ENCODE results near the gene ATM. TPM values are rescaled to one million over a fixed set of nuclear protein-coding genes. Genes with fewer than 3 reads are reported as not detected.
"Not testable (repeated sequence)": the region's sequence is repeated elsewhere in the genome, so short reads cannot be mapped to it uniquely, and the experiment has no call there.

The ATM gene
- polyA plus RNA-seq, 1 donor from 2014 or later = 74.6 TPM

- Histone ChIP-seq H3K9me3 (ENCODE audit: low read length) (no peaks in the 10 kb centered on the region), H3K36me3 (ENCODE audit: insufficient read depth, low read length) (no peaks in the 10 kb centered on the region), H3K27ac (ENCODE audit: low read length) (no peak overlapping the region), H4K20me1 (ENCODE audit: insufficient read depth) (no peaks in the 10 kb centered on the region), H3K9ac (ENCODE audit: low read length) (no peak overlapping the region), H3K4me2 (ENCODE audit: low read length) (no peak overlapping the region), H3K79me2 (replicated peaks; ENCODE audit: insufficient read depth, low read length) (no peaks in the 10 kb centered on the region), H3K4me3 (ENCODE audit: low read length) (no peak overlapping the region), H3K27me3 (ENCODE audit: insufficient read depth, low read depth, low read length) (no peaks in the 10 kb centered on the region), H3F3A (ENCODE audit: insufficient read depth, low read length, poor library complexity, severe bottlenecking) (no peaks in the 10 kb centered on the region), H3K9me2 (ENCODE audit: insufficient read depth, low read length) (no peaks in the 10 kb centered on the region), H2AFZ (ENCODE audit: low read depth, low read length) (no peak overlapping the region)
- TF ChIP-seq CTCF (IDR thresholded peaks at IDR 0.05; ENCODE audit: poor library complexity, severe bottlenecking) (no peak), EZH2 (IDR thresholded peaks at IDR 0.05; ENCODE audit: borderline replicate concordance, insufficient read depth, low read length, poor library complexity, severe bottlenecking) (no peak), REST (IDR thresholded peaks at IDR 0.05; ENCODE audit: borderline replicate concordance) (no peak), SMC3 (conservative IDR thresholded peaks at IDR 0.05; ENCODE audit: poor library complexity) (no peak), RAD21 (conservative IDR thresholded peaks at IDR 0.05) (no peak), POLR2AphosphoS5 (IDR thresholded peaks at IDR 0.05) (no peak), EP300 (conservative IDR thresholded peaks at IDR 0.05; ENCODE audit: poor library complexity, severe bottlenecking) (no peak), MXI1 (conservative IDR thresholded peaks at IDR 0.05; ENCODE audit: poor library complexity, severe bottlenecking) (no peak), TAF1 (IDR thresholded peaks at IDR 0.05; ENCODE audit: low read depth) (no peak)
Observed at GRCh38 chr11:108405706-108406105, 182.8 kb downstream of the ATM start.

- no peaks in the 10 kb centered on the region for H3K9me2 ChIP-seq (ENCODE audit: insufficient read depth, low read length)
- H3K36me3 ChIP-seq (ENCODE audit: insufficient read depth, low read length) = no peaks in the 10 kb centered on the region
- no peaks in the 10 kb centered on the region for H3K27me3 ChIP-seq (ENCODE audit: insufficient read depth, low read depth, low read length)
- no peak overlapping the region for H3K4me2 ChIP-seq (ENCODE audit: low read length)
- H3K9ac ChIP-seq (ENCODE audit: low read length) = no peak overlapping the region
- no peaks in the 10 kb centered on the region for H3K9me3 ChIP-seq (ENCODE audit: low read length)
- H3F3A ChIP-seq (ENCODE audit: insufficient read depth, low read length, poor library complexity, severe bottlenecking) = no peaks in the 10 kb centered on the region
- TF ChIP-seq MXI1 (conservative IDR thresholded peaks at IDR 0.05; ENCODE audit: poor library complexity, severe bottlenecking) (no peak), RAD21 (conservative IDR thresholded peaks at IDR 0.05) (no peak), SMC3 (conservative IDR thresholded peaks at IDR 0.05; ENCODE audit: poor library complexity) (no peak), CTCF (IDR thresholded peaks at IDR 0.05; ENCODE audit: poor library complexity, severe bottlenecking) (no peak), EP300 (conservative IDR thresholded peaks at IDR 0.05; ENCODE audit: poor library complexity, severe bottlenecking) (no peak), TAF1 (IDR thresholded peaks at IDR 0.05; ENCODE audit: low read depth) (no peak)
- no peaks in the 10 kb centered on the region for H4K20me1 ChIP-seq (ENCODE audit: insufficient read depth)
- no peak overlapping the region for H3K27ac ChIP-seq (ENCODE audit: low read length)
- H3K79me2 ChIP-seq (replicated peaks; ENCODE audit: insufficient read depth, low read length) = no peaks in the 10 kb centered on the region
- no peak overlapping the region for H2AFZ ChIP-seq (ENCODE audit: low read depth, low read length)
- H3K4me3 ChIP-seq (ENCODE audit: low read length) = no peak overlapping the region
Observed at GRCh38 chr11:108414958-108415357, 192.1 kb downstream of the ATM start.

GRCh38 chr11:108417551-108417950 is 194.7 kb downstream of the ATM start:
- H2AFZ ChIP-seq (ENCODE audit: low read depth, low read length); H3K4me3 ChIP-seq (ENCODE audit: low read length); H3K4me2 ChIP-seq (ENCODE audit: low read length); H3K27me3 ChIP-seq (ENCODE audit: insufficient read depth, low read depth, low read length); H4K20me1 ChIP-seq (ENCODE audit: insufficient read depth); H3F3A ChIP-seq (ENCODE audit: insufficient read depth, low read length, poor library complexity, severe bottlenecking); H3K79me2 ChIP-seq (replicated peaks; ENCODE audit: insufficient read depth, low read length); H3K27ac ChIP-seq (ENCODE audit: low read length); H3K36me3 ChIP-seq (ENCODE audit: insufficient read depth, low read length); H3K9me2 ChIP-seq (ENCODE audit: insufficient read depth, low read length); H3K9ac ChIP-seq (ENCODE audit: low read length); H3K9me3 ChIP-seq (ENCODE audit: low read length): not testable (repeated sequence)

Data from neural cell (in vitro differentiated cells).